Activated CD8-positive, alpha-beta T cell treated with anti-CD3 and anti-CD28 coated beads for 36 hours (primary cell): ENCODE measurements around the gene ZNF501. TPM values are rescaled to one million over a fixed set of nuclear protein-coding genes. Genes with fewer than 3 reads are reported as not detected.

Experiments used
- total RNA-seq, 2 experiments: library from RNA; stranded (reverse); gene quantifications; one replicate each; pipeline ENCODE4 v1.2.3, GENCODE V29; 2021

The ZNF501 gene
- total RNA-seq, 2 experiments from 2014 or later = 2.7 to 3.2 TPM

Other genes with a start within 250 kb of the ZNF501 start
- 1 to 10 TPM; 4.0 to 4.7 TPM for gene ZKSCAN7, start 174.4 kb upstream of the ZNF501 start, total RNA-seq
- gene ZNF660, start 144.7 kb upstream of the ZNF501 start, total RNA-seq = 1 to 10 TPM; 1.0 to 1.2 TPM
- gene ZNF197, start 104.6 kb upstream of the ZNF501 start, total RNA-seq = 10 to 100 TPM; 10.6 to 11.6 TPM
- 1 to 10 TPM; 5.4 to 5.8 TPM for gene ZNF35, start 80.9 kb upstream of the ZNF501 start, total RNA-seq
- 1 to 10 TPM; 2.0 to 2.3 TPM for gene ZNF502, start 17.0 kb upstream of the ZNF501 start, total RNA-seq
- 10 to 100 TPM; 36.6 to 39.1 TPM for gene KIAA1143, start 32.0 kb downstream of the ZNF501 start, total RNA-seq
- gene KIF15, start 32.2 kb downstream of the ZNF501 start, total RNA-seq = 10 to 100 TPM; 38.1 to 41.9 TPM
- 10 to 100 TPM; 11.3 to 11.8 TPM for gene TMEM42, start 132.3 kb downstream of the ZNF501 start, total RNA-seq
- gene TGM4, start 145.0 kb downstream of the ZNF501 start, total RNA-seq = not detected
- gene ZDHHC3, start 246.5 kb downstream of the ZNF501 start, total RNA-seq = 10 to 100 TPM; 28.6 to 36.0 TPM
- gene EXOSC7, start 246.6 kb downstream of the ZNF501 start, total RNA-seq = 10 to 100 TPM; 79.8 to 80.7 TPM